Panc1 (cell line): ENCODE measurements around the gene NFIC. TPM values are rescaled to one million over a fixed set of nuclear protein-coding genes. Genes with fewer than 3 reads are reported as not detected.

ENCODE experiments used
- ATAC-seq: fragments of 200-7000 bp; cut with Tn5 transposase; 2 replicates; pipeline ENCODE4 v1.9.1; 2020; ENCODE audit warnings: mild to moderate bottlenecking, moderate library complexity
- BruUV-seq: library from RNA; stranded (reverse); fragments of 400-500 nt; replicated peaks from 2 replicates; lab custom pipeline; 2021; lab: Mats Ljungman, UMichigan
- CTCF ChIA-PET: fragments of 300-600 bp; sonication (Branson Sonifier 250); formaldehyde crosslinking; loops from one replicate; lab custom pipeline; 2022; ENCODE audit warnings: antibody characterized with exemption; lab: Charles Lee
- POLR2A ChIA-PET: fragments of 300-600 bp; sonication (Branson Sonifier 250); formaldehyde crosslinking; loops from one replicate; lab custom pipeline; 2022; ENCODE audit warnings: antibody characterized with exemption; lab: Charles Lee
- DNase-seq: peaks from one replicate; pipeline ENCODE4 v3.0.0-alpha.2; 2010; ENCODE audit warnings: low read depth, low spot score
- H3K27ac ChIP-seq: 2 replicates; pipeline ENCODE4 v1.5.1; 2011; ENCODE audit warnings: mild to moderate bottlenecking, low read length, inconsistent platforms
- H3K27me3 ChIP-seq: fragments of 200-500 bp; sonication (Bioruptor generic); 2 replicates; pipeline ENCODE4 v1.6.0; 2014; ENCODE audit warnings: low read length, inconsistent platforms; ENCODE audit not compliant: control insufficient read depth, insufficient read depth
- H3K36me3 ChIP-seq: fragments of 200-500 bp; sonication (Bioruptor generic); 2 replicates; pipeline ENCODE4 v1.5.1; 2014; ENCODE audit warnings: inconsistent platforms, mild to moderate bottlenecking, low read length, moderate library complexity; ENCODE audit not compliant: control insufficient read depth, insufficient read depth
- H3K4me1 ChIP-seq: 2 replicates; pipeline ENCODE4 v1.5.1; 2011; ENCODE audit warnings: inconsistent platforms, mild to moderate bottlenecking, low read length, moderate library complexity; ENCODE audit not compliant: control insufficient read depth, insufficient read depth
- H3K4me3 ChIP-seq, 2 experiments: 2 replicates each; pipeline ENCODE4 v1.5.1; 2011 to 2012; ENCODE audit warnings: low read depth in 2 of 2, low read length in 2 of 2, mild to moderate bottlenecking in 2 of 2, inconsistent platforms in 1 of 2, moderate library complexity in 1 of 2
- H3K9me3 ChIP-seq: fragments of 200-500 bp; sonication (Bioruptor generic); 2 replicates; pipeline ENCODE4 v1.5.1; 2014; ENCODE audit warnings: low read depth, mild to moderate bottlenecking, inconsistent platforms, low read length, moderate library complexity; ENCODE audit not compliant: control insufficient read depth, insufficient read depth
- CTCF ChIP-seq: fragments of 450-650 bp; IDR thresholded peaks from 2 replicates; pipeline ENCODE4 v1.5.1; 2017; ENCODE audit warnings: mild to moderate bottlenecking
- POLR2AphosphoS5 ChIP-seq: IDR thresholded peaks from 2 replicates; pipeline ENCODE4 v1.6.1; 2012; ENCODE audit warnings: mild to moderate bottlenecking, low read depth, low read length, moderate library complexity
- REST ChIP-seq, 2 experiments: IDR thresholded peaks; 2 replicates each; pipeline ENCODE4 v1.6.1; 2011 to 2012; ENCODE audit warnings: low read depth in 2 of 2, control low read depth in 1 of 2, low read length in 1 of 2, mild to moderate bottlenecking in 1 of 2, moderate library complexity in 1 of 2; ENCODE audit not compliant: insufficient read depth in 1 of 2
- SIN3A ChIP-seq: IDR thresholded peaks from 2 replicates; pipeline ENCODE4 v1.6.1; 2012; ENCODE audit warnings: low read depth, mild to moderate bottlenecking, low read length, moderate library complexity, borderline replicate concordance; ENCODE audit not compliant: insufficient read depth
- TCF7L2 ChIP-seq: IDR thresholded peaks from 2 replicates; pipeline ENCODE4 v1.6.1; 2011; ENCODE audit warnings: mild to moderate bottlenecking, low read depth, low read length, inconsistent platforms
- in situ Hi-C: cut with HindIII; loops from 2 replicates; pipeline ENCODE4 v1.10.0; 2016; ENCODE audit warnings: low sequenced_read_pairs, low pct_unique_long_range_greater_than_20kb
- intact Hi-C: fragments of 100-400 bp; cut with micrococcal nuclease; formaldehyde crosslinking; loops from one replicate; pipeline ENCODE4 v1.10.0; 2022; ENCODE audit not compliant: unreplicated experiment
- total RNA-seq: library from RNA; stranded (reverse); gene quantifications from one replicate; pipeline ENCODE4 v1.2.1, GENCODE V29; 2021; ENCODE audit not compliant: unreplicated experiment

Gene NFIC
- total RNA-seq, 1 experiment from 2014 or later = 120 TPM

DNA sequence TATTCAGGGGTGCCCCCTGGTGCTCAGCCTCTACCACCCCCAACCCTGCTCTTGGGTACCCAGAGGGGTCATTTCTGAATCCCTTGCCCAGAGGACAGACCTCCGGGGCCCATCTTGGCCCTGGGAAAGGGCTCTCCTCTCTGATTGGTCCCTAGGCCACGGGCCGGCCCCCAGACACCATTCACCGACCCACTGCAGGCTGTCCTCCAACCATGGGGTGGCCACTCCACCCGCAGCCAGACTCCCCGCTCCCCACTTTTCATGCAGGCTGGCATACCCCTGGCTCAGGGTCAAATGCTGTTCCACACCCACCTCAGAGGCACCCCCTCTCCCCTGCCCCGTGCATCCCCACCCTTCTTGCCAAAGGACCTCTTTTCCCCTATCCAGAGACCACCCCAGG, 99.2 kb downstream of the NFIC start:
- intact Hi-C loops = no loop called here
- BruUV-seq = no TSS peak
- Histone ChIP-seq H3K9me3 (no peaks in the 10 kb centered on the region), H3K4me1 (no peaks in the 10 kb centered on the region), H3K36me3 (no peaks in the 10 kb centered on the region), H3K4me3 (no peak overlapping the region), H3K27me3 (no peaks in the 10 kb centered on the region), H3K27ac (no peak overlapping the region)
- POLR2A ChIA-PET = no interaction called here
- in situ Hi-C loops = no loop called here
- CTCF ChIA-PET = interaction anchor here (0.7 kb wide), 1 partner anchor 120 kb away, joined by 4 read pairs; no protein-coding TSS in a partner anchor
- DNase-seq = no peak
- TF ChIP-seq POLR2AphosphoS5 (no peak), CTCF (no peak), TCF7L2 (no peak), REST (IDR thresholded peaks at IDR 0.05; ENCODE audit: insufficient read depth in 1 of 2, low read depth in 2 of 2, low read length in 1 of 2) (no peak), SIN3A (no peak)
- ATAC-seq = no peak

DNA sequence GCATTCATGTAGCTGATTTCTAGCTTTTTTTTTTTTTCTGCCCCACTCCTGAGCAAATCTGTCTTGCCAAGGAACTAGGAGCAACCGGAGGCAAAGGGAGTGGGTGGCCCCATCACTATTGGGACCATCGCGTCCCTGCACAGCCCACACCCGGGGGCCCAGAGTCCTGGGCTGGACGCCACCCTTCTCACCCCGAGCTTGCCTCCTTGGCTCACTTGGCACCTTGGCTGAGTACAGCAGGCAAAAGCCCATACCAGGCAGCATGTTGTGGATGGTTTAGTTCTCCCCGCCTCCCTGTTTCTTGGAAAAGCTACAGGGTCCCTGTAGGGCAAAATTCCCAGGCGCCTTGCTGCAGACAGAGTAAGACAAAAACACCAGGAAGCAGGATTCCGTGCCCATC, 100.3 kb downstream of the NFIC start:
- Histone ChIP-seq H3K4me1 (no peaks in the 10 kb centered on the region), H3K27me3 (no peaks in the 10 kb centered on the region), H3K36me3 (no peaks in the 10 kb centered on the region), H3K4me3 (no peak overlapping the region), H3K27ac (no peak overlapping the region), H3K9me3 (no peaks in the 10 kb centered on the region)
- intact Hi-C loops (no loop called here), in situ Hi-C loops (no loop called here)
- ChIA-PET CTCF (interaction anchor here (0.6 kb wide), 1 partner anchor 140 kb away, joined by 3 read pairs; no protein-coding TSS in a partner anchor), POLR2A (interaction anchor here (0.6 kb wide), 1 partner anchor 169 kb away, joined by 3 read pairs; no protein-coding TSS in a partner anchor)
- ATAC-seq = no peak
- no peak for DNase-seq
- no TSS peak for BruUV-seq
- TF ChIP-seq REST (IDR thresholded peaks at IDR 0.05; ENCODE audit: insufficient read depth in 1 of 2, low read depth in 2 of 2, low read length in 1 of 2) (no peak), CTCF (no peak), SIN3A (no peak), TCF7L2 (no peak), POLR2AphosphoS5 (no peak)
